ENCODE results near the gene CHCHD10.
A peak's percentile ranks its signal among the peaks of the same experiment; 100 is the strongest.
"Not testable (repeated sequence)": the region's sequence is repeated elsewhere in the genome, so short reads cannot be mapped to it uniquely, and the experiment has no call there.

Gene CHCHD10

GRCh38 chr22:23744001-23744400 lies 23.8 kb downstream of the CHCHD10 start:
- DNase-seq = no peak

- no peak for DNase-seq
Observed at GRCh38 chr22:23743303-23743705, 24.5 kb downstream of the CHCHD10 start.

- no peak for DNase-seq
Observed at GRCh38 chr22:23742505-23743264, 25.1 kb downstream of the CHCHD10 start.

- no peak for DNase-seq
Observed at GRCh38 chr22:23737696-23738095, 30.1 kb downstream of the CHCHD10 start.

GRCh38 chr22:23728108-23728507 lies 39.7 kb downstream of the CHCHD10 start:
- not testable (repeated sequence) for DNase-seq

GRCh38 chr22:23722724-23723123 lies 45.0 kb downstream of the CHCHD10 start:
- no peak for DNase-seq

- no peak for DNase-seq
Observed at GRCh38 chr22:23722160-23722559, 45.6 kb downstream of the CHCHD10 start.

- DNase-seq = no peak
Observed at GRCh38 chr22:23720855-23721254, 46.9 kb downstream of the CHCHD10 start.

GRCh38 chr22:23718371-23719165 lies 49.2 kb downstream of the CHCHD10 start:
- DNase-seq = no peak

GRCh38 chr22:23716811-23717801 lies 50.7 kb downstream of the CHCHD10 start:
- peak; percentile 85 for DNase-seq
